ENCODE measurements around the gene NUDCD3. TPM values are rescaled to one million over a fixed set of nuclear protein-coding genes. Genes with fewer than 3 reads are reported as not detected.

Gene NUDCD3
- total RNA-seq, 1 experiment from 2014 or later = 94.6 TPM

- intact Hi-C loops (cut with micrococcal nuclease) = no loop called here
- BruUV-seq (replicated peaks) = no TSS peak
- POLR2A ChIA-PET = no interaction called here
Observed at GRCh38 chr7:44522315-44522714, 31.9 kb upstream of the NUDCD3 start.

More at GRCh38 chr7:44522315-44522714, 31.9 kb upstream of the NUDCD3 start:
- no peak for TF ChIP-seq JUND (IDR thresholded peaks at IDR 0.05)
- TF ChIP-seq ZNF274 (IDR thresholded peaks at IDR 0.05; ENCODE audit: low read depth, low read length) = no peak
- no peak for TF ChIP-seq ZBTB33 (IDR thresholded peaks at IDR 0.05; ENCODE audit: extremely low read depth, insufficient replicate concordance, low read length)
- TF ChIP-seq EZH2phosphoT487 (IDR thresholded peaks at IDR 0.05; ENCODE audit: borderline replicate concordance) = no peak
- TF ChIP-seq CTCF (IDR thresholded peaks at IDR 0.05 in 2 of 3, conservative IDR thresholded peaks at IDR 0.05 in 1 of 3; ENCODE audit: borderline replicate concordance in 1 of 3, insufficient read depth in 1 of 3, low read depth in 2 of 3, low read length in 2 of 3) = no peak
- no peak for TF ChIP-seq CEBPB (IDR thresholded peaks at IDR 0.05; ENCODE audit: low read depth)
- no peak for TF ChIP-seq MAX (IDR thresholded peaks at IDR 0.05)
- TF ChIP-seq SP1 (IDR thresholded peaks at IDR 0.05; ENCODE audit: low read depth) = no peak
- TF ChIP-seq ATF3 (IDR thresholded peaks at IDR 0.05) = no peak
- no peak for TF ChIP-seq TCF7L2 (IDR thresholded peaks at IDR 0.05; ENCODE audit: borderline replicate concordance, extremely low read depth, insufficient read depth, insufficient read length)
- TF ChIP-seq YY1 (IDR thresholded peaks at IDR 0.05; ENCODE audit: extremely low read depth, insufficient replicate concordance, low read depth, low read length) = no peak
- TF ChIP-seq RAD21 (IDR thresholded peaks at IDR 0.05; ENCODE audit: low read depth) = no peak
- TF ChIP-seq EZH2 (IDR thresholded peaks at IDR 0.05) = no peak
- Histone ChIP-seq H3K79me2 (ENCODE audit: insufficient read depth, low read length) (no peaks in the 10 kb centered on the region), H3K4me3 (replicated peaks in 1 of 2; ENCODE audit: low read depth in 1 of 2, low read length in 2 of 2) (no peak overlapping the region), H3K9ac (ENCODE audit: low read length) (no peak overlapping the region), H3K9me3 (ENCODE audit: control insufficient read depth in 1 of 2, insufficient read depth in 1 of 2, low read depth in 1 of 2, low read length in 2 of 2) (no peaks in the 10 kb centered on the region), H3K27me3 (ENCODE audit: insufficient read depth, low read length) (no peaks in the 10 kb centered on the region), H3K9me2 (ENCODE audit: insufficient read depth) (no peaks in the 10 kb centered on the region), H3K4me1 (ENCODE audit: control insufficient read depth in 1 of 2, insufficient read depth in 2 of 2, low read length in 2 of 2) (no peaks in the 10 kb centered on the region), H3K4me2 (ENCODE audit: low read length) (no peak overlapping the region), H2AFZ (ENCODE audit: low read depth, low read length, poor library complexity, severe bottlenecking) (no peak overlapping the region), H3K36me3 (ENCODE audit: control insufficient read depth in 1 of 2, insufficient read depth in 2 of 2, low read length in 2 of 2) (no peaks in the 10 kb centered on the region), H3K27ac (ENCODE audit: low read depth, low read length) (no peak overlapping the region), H4K20me1 (ENCODE audit: insufficient read depth) (no peaks in the 10 kb centered on the region)
- no peak for ATAC-seq
- ChIA-PET RAD21 (ENCODE audit: low non-redundant PET in 1 of 2, low total read pairs in 2 of 2, uncharacterized antibody in 2 of 2, unreplicated experiment in 2 of 2) (no interaction called here), CTCF (interaction anchor here (4.7 kb wide), 1 partner anchor 12 kb away, joined by 14 read pairs; no protein-coding TSS in a partner anchor)
- no peak for DNase-seq (ENCODE audit: low read depth, low spot score)
